Osteoblast (primary cell): Measurements from ENCODE around the gene NKX2-2. TPM values are rescaled to one million over a fixed set of nuclear protein-coding genes. Genes with fewer than 3 reads are reported as not detected.

ENCODE experiments used
- DNase-seq: peaks from one replicate; pipeline ENCODE4 v3.0.0; 2011; ENCODE audit warnings: low spot score, mixed read lengths; ENCODE audit not compliant: insufficient read length; ENCODE audit errors: missing footprints
- H2AFZ ChIP-seq: 2 replicates; pipeline ENCODE4 v1.6.0; 2011; ENCODE audit warnings: mild to moderate bottlenecking, low read length
- H3K27ac ChIP-seq: 2 replicates; pipeline ENCODE4 v1.5.1; 2011; ENCODE audit warnings: mild to moderate bottlenecking, low read depth, low read length, moderate library complexity
- H3K27me3 ChIP-seq: 2 replicates; pipeline ENCODE4 v1.6.0; 2012; ENCODE audit warnings: mild to moderate bottlenecking, control low read depth, inconsistent platforms, low read length, moderate library complexity; ENCODE audit not compliant: insufficient read depth
- H3K36me3 ChIP-seq: 2 replicates; pipeline ENCODE4 v1.5.1; 2011; ENCODE audit warnings: mild to moderate bottlenecking, low read length, control low read depth, moderate library complexity; ENCODE audit not compliant: insufficient read depth
- H3K4me1 ChIP-seq: 2 replicates; pipeline ENCODE4 v1.5.1; 2011; ENCODE audit warnings: mild to moderate bottlenecking, low read length, control low read depth, moderate library complexity; ENCODE audit not compliant: insufficient read depth
- H3K4me2 ChIP-seq: 2 replicates; pipeline ENCODE4 v1.6.0; 2011; ENCODE audit warnings: mild to moderate bottlenecking, low read length; ENCODE audit not compliant: insufficient read depth
- H3K4me3 ChIP-seq: fragments of 200-600 bp; sonication (generic); 3 replicates; pipeline ENCODE4 v1.5.1; 2012; ENCODE audit warnings: mild to moderate bottlenecking, low read length, inconsistent platforms; ENCODE audit not compliant: insufficient read depth
- H3K79me2 ChIP-seq: 2 replicates; pipeline ENCODE4 v1.6.0; 2012; ENCODE audit warnings: mild to moderate bottlenecking, low read length, control low read depth, inconsistent platforms; ENCODE audit not compliant: insufficient read depth
- H3K9me3 ChIP-seq: 2 replicates; pipeline ENCODE4 v1.5.1; 2011; ENCODE audit warnings: low read depth, low read length, control low read depth
- H4K20me1 ChIP-seq: 2 replicates; pipeline ENCODE4 v1.6.0; 2012; ENCODE audit warnings: mild to moderate bottlenecking, low read length, control low read depth; ENCODE audit not compliant: insufficient read depth
- total RNA-seq: library from RNA; depleted of rRNA; stranded (reverse); fragments of >200 nt; gene quantifications from 2 replicates; pipeline ENCODE4 v1.2.3, GENCODE V29; 2012
- TF ChIP-seq, protein P1 (sequence below): IDR thresholded peaks from 2 replicates; pipeline ENCODE4 v1.5.1; 2011; ENCODE audit warnings: mild to moderate bottlenecking, low read depth, low read length, moderate library complexity; ENCODE audit errors: extremely low read depth

Gene NKX2-2
- total RNA-seq, 1 donor = under 0.01 TPM

DNA sequence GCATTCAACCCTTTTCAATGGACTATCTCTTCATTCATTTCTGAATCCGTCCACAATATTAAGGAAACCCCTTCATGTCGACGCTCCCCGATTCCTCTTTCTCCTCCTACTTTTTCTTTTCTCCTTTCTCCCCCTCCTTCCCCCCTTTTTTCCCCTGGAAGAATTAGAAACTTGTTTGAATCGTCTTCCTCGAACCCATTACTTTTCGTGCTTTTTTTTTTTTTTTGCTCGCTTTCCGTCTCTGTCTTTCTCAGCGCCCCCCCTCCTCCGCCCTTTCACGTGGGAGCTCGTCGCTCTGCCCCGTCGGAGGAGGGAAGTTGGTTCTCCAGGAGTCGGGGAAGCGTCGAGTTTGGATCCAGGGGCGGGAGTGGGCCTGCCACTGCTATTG is 2.3 kb upstream of the NKX2-2 start:
- no peaks in the 10 kb centered on the region for H3K79me2 ChIP-seq
- H3K4me1 ChIP-seq = no peaks in the 10 kb centered on the region
- H3K9me3 ChIP-seq = no peaks in the 10 kb centered on the region
- H3K36me3 ChIP-seq = no peaks in the 10 kb centered on the region
- TF ChIP-seq, protein P1, sequence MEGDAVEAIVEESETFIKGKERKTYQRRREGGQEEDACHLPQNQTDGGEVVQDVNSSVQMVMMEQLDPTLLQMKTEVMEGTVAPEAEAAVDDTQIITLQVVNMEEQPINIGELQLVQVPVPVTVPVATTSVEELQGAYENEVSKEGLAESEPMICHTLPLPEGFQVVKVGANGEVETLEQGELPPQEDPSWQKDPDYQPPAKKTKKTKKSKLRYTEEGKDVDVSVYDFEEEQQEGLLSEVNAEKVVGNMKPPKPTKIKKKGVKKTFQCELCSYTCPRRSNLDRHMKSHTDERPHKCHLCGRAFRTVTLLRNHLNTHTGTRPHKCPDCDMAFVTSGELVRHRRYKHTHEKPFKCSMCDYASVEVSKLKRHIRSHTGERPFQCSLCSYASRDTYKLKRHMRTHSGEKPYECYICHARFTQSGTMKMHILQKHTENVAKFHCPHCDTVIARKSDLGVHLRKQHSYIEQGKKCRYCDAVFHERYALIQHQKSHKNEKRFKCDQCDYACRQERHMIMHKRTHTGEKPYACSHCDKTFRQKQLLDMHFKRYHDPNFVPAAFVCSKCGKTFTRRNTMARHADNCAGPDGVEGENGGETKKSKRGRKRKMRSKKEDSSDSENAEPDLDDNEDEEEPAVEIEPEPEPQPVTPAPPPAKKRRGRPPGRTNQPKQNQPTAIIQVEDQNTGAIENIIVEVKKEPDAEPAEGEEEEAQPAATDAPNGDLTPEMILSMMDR = no peak
- peaks cover 94% of the 10 kb centered on the region for H3K27me3 ChIP-seq
- no peak for DNase-seq
- no peak overlapping the region for H3K27ac ChIP-seq
- no peaks in the 10 kb centered on the region for H4K20me1 ChIP-seq
- H2AFZ ChIP-seq = no peak overlapping the region
- H3K4me2 ChIP-seq = no peak overlapping the region
- H3K4me3 ChIP-seq = no peak overlapping the region

DNA sequence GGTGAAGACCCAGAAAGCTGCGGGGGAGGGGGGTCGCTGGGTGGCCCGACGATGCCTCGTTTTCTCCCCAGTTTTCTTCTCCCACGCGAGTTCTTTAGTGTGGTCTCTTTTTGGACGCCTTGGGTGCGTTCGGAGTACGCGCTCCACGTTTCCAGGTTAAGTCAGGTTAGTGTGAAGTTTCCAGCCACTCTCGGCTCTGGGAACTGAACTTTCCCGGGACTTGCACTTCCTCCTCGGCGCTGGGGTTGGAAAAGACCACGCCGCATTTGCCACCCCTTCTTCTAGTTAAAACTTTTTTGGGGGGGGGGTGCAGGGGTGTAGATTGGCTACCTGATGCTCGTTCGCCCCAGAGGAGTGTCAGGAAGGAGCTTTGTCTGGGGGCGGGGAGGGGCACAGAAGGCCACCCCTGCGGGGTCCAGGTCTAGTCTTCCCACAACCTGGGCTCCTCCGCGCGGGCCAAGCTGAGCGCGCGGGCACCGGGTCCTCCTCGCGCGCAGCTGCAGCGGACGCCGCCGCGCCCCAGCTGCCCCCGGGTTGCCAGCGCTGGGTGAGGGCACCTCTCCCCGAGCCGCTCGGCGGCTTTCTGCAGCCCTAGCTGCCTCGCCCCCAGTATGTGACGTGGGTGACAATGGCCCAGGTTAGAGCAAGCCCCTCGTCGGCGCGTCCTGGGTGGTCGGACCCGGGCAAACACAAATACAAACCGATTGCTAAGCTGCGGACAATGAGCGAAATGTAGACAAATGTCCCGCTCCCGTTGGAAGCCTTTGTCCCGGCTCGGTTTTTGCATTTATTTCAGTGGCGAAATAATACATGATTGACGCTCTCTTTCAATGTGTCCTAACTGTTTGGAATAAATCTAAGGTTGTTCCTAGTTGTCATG is 1.7 kb upstream of the NKX2-2 start:
- Histone ChIP-seq H3K4me2 (no peak overlapping the region), H3K4me1 (peaks cover 1% of the 10 kb centered on the region), H3K9me3 (no peaks in the 10 kb centered on the region), H3K36me3 (no peaks in the 10 kb centered on the region), H3K27ac (no peak overlapping the region), H3K4me3 (no peak overlapping the region), H2AFZ (no peak overlapping the region), H4K20me1 (no peaks in the 10 kb centered on the region), H3K79me2 (no peaks in the 10 kb centered on the region), H3K27me3 (peaks cover 91% of the 10 kb centered on the region)
- DNase-seq = peak; percentile 88
- TF ChIP-seq, protein P1 = no peak

DNA sequence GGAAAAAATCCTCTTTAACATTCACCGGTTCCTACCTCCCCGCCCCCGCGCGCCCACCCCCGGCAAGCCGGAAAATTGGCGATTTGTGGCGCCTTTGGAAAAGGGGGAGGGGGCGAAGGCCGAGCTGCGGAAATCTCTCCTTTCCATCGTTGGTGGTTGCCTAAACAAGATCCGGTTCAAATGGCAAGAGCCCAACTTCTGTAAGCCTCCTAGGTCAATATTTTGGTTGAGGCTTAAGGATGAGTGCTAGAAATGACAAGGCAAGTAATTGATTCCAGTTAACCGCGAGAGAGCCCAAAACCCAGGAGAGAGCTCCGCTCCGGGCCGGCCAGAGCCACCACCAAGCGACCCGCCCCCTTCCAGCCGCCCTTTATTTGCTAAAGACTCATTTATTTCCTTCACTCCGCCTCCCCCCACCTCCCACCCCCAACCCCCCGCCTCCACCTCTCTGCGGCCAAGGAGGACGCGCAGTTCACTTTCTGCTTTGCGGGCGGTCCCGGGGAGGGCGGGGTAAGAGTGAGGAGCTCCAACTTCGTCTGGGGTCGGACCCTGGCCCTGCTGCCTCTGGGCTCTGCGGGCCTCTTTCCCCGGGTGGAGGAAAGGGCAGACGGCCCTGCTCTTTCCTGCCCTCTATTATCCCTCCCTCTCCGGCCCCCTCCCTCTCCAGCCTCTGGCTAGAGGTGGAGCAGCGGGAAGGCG is 838 bp upstream of the NKX2-2 start:
- Histone ChIP-seq H3K4me3 (no peak overlapping the region), H3K27ac (no peak overlapping the region), H3K27me3 (peaks cover 91% of the 10 kb centered on the region), H3K4me2 (no peak overlapping the region), H3K9me3 (no peaks in the 10 kb centered on the region), H4K20me1 (no peaks in the 10 kb centered on the region), H3K79me2 (no peaks in the 10 kb centered on the region), H2AFZ (no peak overlapping the region), H3K4me1 (peaks cover 5% of the 10 kb centered on the region), H3K36me3 (no peaks in the 10 kb centered on the region)
- TF ChIP-seq, protein P1 = no peak
- DNase-seq = peak; percentile 94

DNA sequence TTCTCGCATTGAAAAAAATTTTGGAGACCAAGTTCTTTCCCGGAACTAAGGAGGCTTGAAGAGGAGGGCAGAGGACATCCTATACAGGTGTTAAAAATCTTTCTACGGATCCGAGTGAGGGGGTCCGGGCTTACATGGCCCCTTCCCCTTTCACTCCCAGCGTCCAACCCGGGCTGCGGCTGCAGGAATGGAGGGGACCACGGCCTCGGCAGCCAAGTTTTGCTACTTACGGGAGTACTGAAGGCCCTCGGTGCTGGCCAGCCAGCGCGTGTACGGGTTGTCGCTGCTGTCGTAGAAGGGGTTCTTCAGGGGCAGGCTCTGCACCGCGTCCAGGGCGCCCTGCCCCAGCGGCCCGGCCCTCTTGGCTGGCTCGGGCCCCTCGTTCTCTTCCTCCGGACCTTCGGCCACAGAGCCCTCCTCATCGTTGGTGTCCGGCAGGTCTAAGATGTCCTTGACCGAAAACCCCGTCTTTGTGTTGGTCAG is 642 bp downstream of the NKX2-2 start:
- peaks cover 5% of the 10 kb centered on the region for H3K4me1 ChIP-seq
- no peak overlapping the region for H3K4me2 ChIP-seq

More for the DNA sequence above, 642 bp downstream of the NKX2-2 start:
- Histone ChIP-seq H3K27ac (no peak overlapping the region), H3K9me3 (no peaks in the 10 kb centered on the region), H3K4me3 (peak overlapping the region; percentile 57), H3K36me3 (no peaks in the 10 kb centered on the region), H2AFZ (no peak overlapping the region), H4K20me1 (no peaks in the 10 kb centered on the region), H3K79me2 (no peaks in the 10 kb centered on the region), H3K27me3 (peaks cover 91% of the 10 kb centered on the region)
- peak; percentile 92 for DNase-seq
- TF ChIP-seq, protein P1 = no peak
